Panc1 (cell line): ENCODE measurements around the gene ZNF462.

Experiments used
- REST ChIP-seq, 2 experiments: IDR thresholded peaks; 2 replicates each; pipeline ENCODE4 v1.6.1; 2011 to 2012; ENCODE audit warnings: low read depth in 2 of 2, control low read depth in 1 of 2, low read length in 1 of 2, mild to moderate bottlenecking in 1 of 2, moderate library complexity in 1 of 2; ENCODE audit not compliant: insufficient read depth in 1 of 2
- TF ChIP-seq, protein P1 (sequence below): fragments of 450-650 bp; IDR thresholded peaks from 2 replicates; pipeline ENCODE4 v1.5.1; 2017; ENCODE audit warnings: mild to moderate bottlenecking

DNA sequence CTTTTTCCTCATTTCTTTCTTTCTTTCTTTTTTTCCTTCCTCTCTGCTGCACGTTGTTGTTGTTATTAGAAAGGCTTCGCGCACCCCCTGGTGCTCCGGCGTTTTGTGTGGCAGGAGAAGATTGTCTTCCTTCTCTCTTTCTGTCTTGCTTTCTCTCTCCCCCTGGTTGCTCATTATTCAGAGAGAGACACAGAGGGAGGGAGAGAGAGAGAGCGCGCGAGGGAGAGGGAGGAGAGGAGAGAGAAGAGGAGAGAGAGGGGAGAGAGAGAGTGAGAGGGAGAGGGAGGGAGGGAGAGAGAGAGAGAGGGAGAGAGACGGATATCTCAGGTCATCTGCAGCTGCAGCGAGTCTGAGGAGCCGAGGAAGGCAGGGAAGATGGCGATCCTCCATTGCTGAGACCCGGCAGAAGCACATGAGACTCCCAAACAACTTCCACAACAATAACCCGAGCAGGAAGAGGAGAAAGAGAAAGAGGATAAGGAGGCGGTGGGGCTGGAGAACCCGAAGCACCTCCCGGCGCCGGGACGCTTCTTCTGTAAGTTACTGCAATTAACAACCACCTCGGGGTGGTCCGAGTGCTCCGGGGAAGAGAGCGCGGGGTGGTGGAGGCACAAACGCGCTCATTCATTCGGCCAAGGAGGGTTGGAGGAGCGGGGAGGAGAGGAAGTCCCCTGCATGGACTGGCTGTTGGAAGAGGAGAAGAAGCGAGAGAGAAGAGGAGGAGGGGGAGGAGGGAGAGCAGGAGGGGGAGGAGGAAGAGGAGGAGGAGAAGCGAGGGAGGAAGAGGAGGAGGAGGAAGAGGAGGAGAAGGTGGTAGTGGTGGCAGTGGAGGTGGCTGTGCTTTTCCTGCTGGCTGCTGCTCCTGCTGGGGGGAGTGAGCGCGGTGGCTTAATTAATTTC, at the start of gene ZNF462:
- TF ChIP-seq, protein P1, sequence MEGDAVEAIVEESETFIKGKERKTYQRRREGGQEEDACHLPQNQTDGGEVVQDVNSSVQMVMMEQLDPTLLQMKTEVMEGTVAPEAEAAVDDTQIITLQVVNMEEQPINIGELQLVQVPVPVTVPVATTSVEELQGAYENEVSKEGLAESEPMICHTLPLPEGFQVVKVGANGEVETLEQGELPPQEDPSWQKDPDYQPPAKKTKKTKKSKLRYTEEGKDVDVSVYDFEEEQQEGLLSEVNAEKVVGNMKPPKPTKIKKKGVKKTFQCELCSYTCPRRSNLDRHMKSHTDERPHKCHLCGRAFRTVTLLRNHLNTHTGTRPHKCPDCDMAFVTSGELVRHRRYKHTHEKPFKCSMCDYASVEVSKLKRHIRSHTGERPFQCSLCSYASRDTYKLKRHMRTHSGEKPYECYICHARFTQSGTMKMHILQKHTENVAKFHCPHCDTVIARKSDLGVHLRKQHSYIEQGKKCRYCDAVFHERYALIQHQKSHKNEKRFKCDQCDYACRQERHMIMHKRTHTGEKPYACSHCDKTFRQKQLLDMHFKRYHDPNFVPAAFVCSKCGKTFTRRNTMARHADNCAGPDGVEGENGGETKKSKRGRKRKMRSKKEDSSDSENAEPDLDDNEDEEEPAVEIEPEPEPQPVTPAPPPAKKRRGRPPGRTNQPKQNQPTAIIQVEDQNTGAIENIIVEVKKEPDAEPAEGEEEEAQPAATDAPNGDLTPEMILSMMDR: no peak; the same call in 1 of the 2 replicates
- TF ChIP-seq REST (IDR thresholded peaks at IDR 0.05; ENCODE audit: insufficient read depth in 1 of 2, low read depth in 2 of 2, low read length in 1 of 2): no peak
